Mesodermal cell (in vitro differentiated cells): Measurements from ENCODE around the gene SGPP1.
A peak's percentile ranks its signal among the peaks of the same experiment; 100 is the strongest.
"Not testable (repeated sequence)": the region's sequence is repeated elsewhere in the genome, so short reads cannot be mapped to it uniquely, and the experiment has no call there.

Experiments
- H3K27ac ChIP-seq: 2 replicates; pipeline ENCODE4 v1.7.0; 2013; ENCODE audit warnings: mild to moderate bottlenecking, low read depth, low read length, moderate library complexity; ENCODE audit not compliant: severe bottlenecking
- H3K36me3 ChIP-seq: 2 replicates; pipeline ENCODE4 v1.7.1; 2013; ENCODE audit warnings: mild to moderate bottlenecking, low read length, moderate library complexity; ENCODE audit not compliant: control insufficient read depth, insufficient read depth
- H3K4me1 ChIP-seq: one replicate; pipeline ENCODE4 v1.7.1; 2013; ENCODE audit warnings: mild to moderate bottlenecking, low read length; ENCODE audit not compliant: insufficient read depth, control insufficient read depth, poor library complexity, severe bottlenecking
- H3K4me3 ChIP-seq: 2 replicates; pipeline ENCODE4 v1.7.0; 2013; ENCODE audit warnings: low read length, control low read depth, mild to moderate bottlenecking; ENCODE audit not compliant: insufficient read depth, poor library complexity, severe bottlenecking; ENCODE audit errors: extremely low read depth
- H3K9me3 ChIP-seq: 2 replicates; pipeline ENCODE4 v1.7.1; 2013; ENCODE audit warnings: mild to moderate bottlenecking, low read length, moderate library complexity; ENCODE audit not compliant: control insufficient read depth
- WGBS, 2 experiments: methylation state at CpG; one replicate each; pipeline ENCODE4 v1.1.5; 2013; ENCODE audit warnings: missing lambda C conversion rate in 2 of 2; ENCODE audit not compliant: insufficient coverage in 2 of 2; 5-methylcytosine and 5-hydroxymethylcytosine counted together

Gene SGPP1

GRCh38 chr14:63757211-63757610 is 29.3 kb upstream of the SGPP1 start:
- Histone ChIP-seq H3K9me3 (no peaks in the 10 kb centered on the region), H3K36me3 (no peaks in the 10 kb centered on the region), H3K4me3 (no peak overlapping the region), H3K4me1 (no peaks in the 10 kb centered on the region), H3K27ac (no peak overlapping the region)

GRCh38 chr14:63752449-63753169 is 24.7 kb upstream of the SGPP1 start:
- no peaks in the 10 kb centered on the region for H3K9me3 ChIP-seq
- no peak overlapping the region for H3K27ac ChIP-seq
- H3K36me3 ChIP-seq: no peaks in the 10 kb centered on the region
- H3K4me1 ChIP-seq: no peaks in the 10 kb centered on the region
- H3K4me3 ChIP-seq: no peak overlapping the region
- 87 to 100% methylated on average over 2 of the region's 6 CpGs for WGBS, 2 experiments

- H3K9me3 ChIP-seq, H3K27ac ChIP-seq, H3K36me3 ChIP-seq, H3K4me3 ChIP-seq, H3K4me1 ChIP-seq: not testable (repeated sequence)
- WGBS, 2 experiments: 97 to 100% methylated on average over 9 of the region's 39 CpGs
Observed at GRCh38 chr14:63751076-63751475, 23.2 kb upstream of the SGPP1 start.

- WGBS, 2 experiments: 83 to 91% methylated on average over 3 of the region's 3 CpGs
- no peaks in the 10 kb centered on the region for H3K4me1 ChIP-seq
- no peak overlapping the region for H3K27ac ChIP-seq
- H3K9me3 ChIP-seq: no peaks in the 10 kb centered on the region
- H3K36me3 ChIP-seq: no peaks in the 10 kb centered on the region
- no peak overlapping the region for H3K4me3 ChIP-seq
Observed at GRCh38 chr14:63747846-63748245, 20.0 kb upstream of the SGPP1 start.

GRCh38 chr14:63745858-63746425 is 18.1 kb upstream of the SGPP1 start:
- 67 to 71% methylated on average over 2 to 3 of the region's 4 CpGs for WGBS, 2 experiments
- H3K4me1 ChIP-seq: no peaks in the 10 kb centered on the region

GRCh38 chr14:63745272-63745671 is 17.4 kb upstream of the SGPP1 start:
- no peak overlapping the region for H3K27ac ChIP-seq
- 87 to 100% methylated on average over 3 of the region's 3 CpGs for WGBS, 2 experiments
- no peak overlapping the region for H3K4me3 ChIP-seq
- no peaks in the 10 kb centered on the region for H3K36me3 ChIP-seq
- no peaks in the 10 kb centered on the region for H3K4me1 ChIP-seq
- H3K9me3 ChIP-seq: no peaks in the 10 kb centered on the region

More at GRCh38 chr14:63745858-63746425, 18.1 kb upstream of the SGPP1 start:
- H3K4me3 ChIP-seq: no peak overlapping the region
- no peak overlapping the region for H3K27ac ChIP-seq
- no peaks in the 10 kb centered on the region for H3K9me3 ChIP-seq
- no peaks in the 10 kb centered on the region for H3K36me3 ChIP-seq

GRCh38 chr14:63737582-63738006 is 9.7 kb upstream of the SGPP1 start:
- 100% methylated on average over 1 of the region's 1 CpG; no CpG with 5 or more reads in 1 of the 2 experiments for WGBS, 2 experiments
- Histone ChIP-seq H3K4me1 (no peaks in the 10 kb centered on the region), H3K36me3 (no peaks in the 10 kb centered on the region), H3K4me3 (no peak overlapping the region), H3K27ac (no peak overlapping the region), H3K9me3 (no peaks in the 10 kb centered on the region)

GRCh38 chr14:63735720-63736119 is 7.9 kb upstream of the SGPP1 start:
- WGBS, 2 experiments: 77 to 87% methylated on average over 3 to 4 of the region's 5 CpGs
- H3K27ac ChIP-seq: no peak overlapping the region
- H3K4me1 ChIP-seq: no peaks in the 10 kb centered on the region
- no peak overlapping the region for H3K4me3 ChIP-seq
- no peaks in the 10 kb centered on the region for H3K36me3 ChIP-seq
- no peaks in the 10 kb centered on the region for H3K9me3 ChIP-seq

GRCh38 chr14:63730659-63731058 is 2.8 kb upstream of the SGPP1 start:
- Histone ChIP-seq H3K36me3 (no peaks in the 10 kb centered on the region), H3K27ac (no peak overlapping the region), H3K4me1 (peaks cover 3% of the 10 kb centered on the region), H3K9me3 (no peaks in the 10 kb centered on the region), H3K4me3 (no peak overlapping the region)
- 90 to 93% methylated on average over 2 to 3 of the region's 3 CpGs for whole genome bisulfite sequencing, 2 experiments

GRCh38 chr14:63727231-63727735 is 582 bp downstream of the SGPP1 start:
- Histone ChIP-seq H3K27ac (peak overlapping the region; percentile 49), H3K4me1 (peaks cover 3% of the 10 kb centered on the region), H3K36me3 (no peaks in the 10 kb centered on the region), H3K9me3 (no peaks in the 10 kb centered on the region), H3K4me3 (peak overlapping the region; percentile 76)
- WGBS, 2 experiments: 0 to 1% methylated on average over 38 to 42 of the region's 45 CpGs

- WGBS, 2 experiments: 15 to 30% methylated on average over 4 of the region's 5 CpGs
- Histone ChIP-seq H3K27ac (no peak overlapping the region), H3K9me3 (no peaks in the 10 kb centered on the region)
Observed at GRCh38 chr14:63726499-63726898, 1.4 kb downstream of the SGPP1 start.

More at GRCh38 chr14:63726499-63726898, 1.4 kb downstream of the SGPP1 start:
- no peaks in the 10 kb centered on the region for H3K36me3 ChIP-seq
- peak overlapping the region; percentile 76 for H3K4me3 ChIP-seq
- peaks cover 3% of the 10 kb centered on the region for H3K4me1 ChIP-seq
